ENCODE data around the gene CD7.

- TF ChIP-seq CTCF (IDR thresholded peaks at IDR 0.05; ENCODE audit: insufficient read depth, low read length, poor library complexity, severe bottlenecking): no peak
- no peak for TF ChIP-seq EZH2phosphoT487 (conservative IDR thresholded peaks at IDR 0.05; ENCODE audit: low read length)
Observed at GRCh38 chr17:82294064-82294773, 23.2 kb downstream of the CD7 start.

Data from SU-DHL-6 (cell line).